Colonic mucosa (tissue), 4 donors: ENCODE data around the gene SAMD7. TPM values are rescaled to one million over a fixed set of nuclear protein-coding genes. Genes with fewer than 3 reads are reported as not detected.
A peak's percentile ranks its signal among the peaks of the same experiment; 100 is the strongest.

Source experiments
- DNase-seq: peaks from one replicate; pipeline ENCODE4 v3.0.0-alpha.2; 2020
- H3K27ac ChIP-seq: fragments of 200-600 bp; one replicate; pipeline ENCODE4 v1.8.0; 2021
- H3K27me3 ChIP-seq: fragments of 200-600 bp; one replicate; pipeline ENCODE4 v1.8.0; 2021
- H3K36me3 ChIP-seq: fragments of 200-600 bp; one replicate; pipeline ENCODE4 v1.8.0; 2021
- H3K4me1 ChIP-seq: fragments of 200-600 bp; one replicate; pipeline ENCODE4 v1.8.0; 2021; ENCODE audit warnings: mild to moderate bottlenecking
- H3K4me3 ChIP-seq: fragments of 200-600 bp; one replicate; pipeline ENCODE4 v1.8.0; 2021
- H3K9ac ChIP-seq, 2 donors: one replicate each; pipeline ENCODE4 v1.7.0; 2013; ENCODE audit warnings: control low read depth in 2 of 2, low read depth in 2 of 2, low read length in 2 of 2
- H3K9me3 ChIP-seq: fragments of 200-600 bp; one replicate; pipeline ENCODE4 v1.8.0; 2021
- CTCF ChIP-seq: fragments of 200-600 bp; IDR thresholded peaks from one replicate; pipeline ENCODE4 v1.8.0; 2022; ENCODE audit warnings: antibody characterized with exemption, mild to moderate bottlenecking
- intact Hi-C: fragments of 100-400 bp; cut with DNase I; formaldehyde crosslinking; loops from one replicate; pipeline ENCODE4 v1.14.1; 2022
- total RNA-seq, 2 donors: library from RNA; stranded (reverse); fragmentation: NEBNext Ultra II Directional in 1 of 2; extraction: Animal tissue kit (Norgen Biotek cat#: 25700) in 1 of 2; gene quantifications; one replicate each; pipeline ENCODE4 v1.2.1, GENCODE V29; 2021
- donor health status: healthy.
- donor health status: DM: no; HTN: no; CAD: no.
- donor health status: DM: no; HTN: no; CAD: no.

Gene SAMD7
- total RNA-seq, 2 donors from 2014 or later, result not detected

- Histone ChIP-seq H3K4me3 (no peak overlapping the region), H3K27ac (no peak overlapping the region), H3K4me1 (no peaks in the 10 kb centered on the region), H3K9ac (no peak overlapping the region), H3K27me3 (no peaks in the 10 kb centered on the region), H3K9me3 (no peaks in the 10 kb centered on the region), H3K36me3 (no peaks in the 10 kb centered on the region)
- no peak for TF ChIP-seq CTCF
- intact Hi-C loops, result no loop called here
- no peak for DNase-seq
These were observed 42.2 kb downstream of the SAMD7 start for GRCh38 chr3:169953462-169954141.

- Histone ChIP-seq H3K9me3 (no peaks in the 10 kb centered on the region), H3K4me1 (no peaks in the 10 kb centered on the region), H3K9ac (no peak overlapping the region), H3K27ac (no peak overlapping the region), H3K4me3 (no peak overlapping the region), H3K27me3 (no peaks in the 10 kb centered on the region), H3K36me3 (no peaks in the 10 kb centered on the region)
- TF ChIP-seq CTCF, result no peak
- intact Hi-C loops, result no loop called here
- DNase-seq, result no peak
These were observed 42.9 kb downstream of the SAMD7 start for GRCh38 chr3:169954142-169954756.

- no peak for TF ChIP-seq CTCF
- H3K27ac ChIP-seq, result no peak overlapping the region
- no peak overlapping the region for H3K4me3 ChIP-seq
- intact Hi-C loops, result no loop called here
- H3K4me1 ChIP-seq, result no peaks in the 10 kb centered on the region
- no peaks in the 10 kb centered on the region for H3K36me3 ChIP-seq
- H3K9ac ChIP-seq, result no peak overlapping the region
- H3K9me3 ChIP-seq, result no peaks in the 10 kb centered on the region
- no peak for DNase-seq
- H3K27me3 ChIP-seq, result no peaks in the 10 kb centered on the region
These were observed 44.0 kb downstream of the SAMD7 start for GRCh38 chr3:169955406-169955805.

GRCh38 chr3:169964176-169964575 is 52.8 kb downstream of the SAMD7 start:
- TF ChIP-seq CTCF, result no peak
- H3K27ac ChIP-seq, result no peak overlapping the region
- DNase-seq, result no peak
- H3K4me1 ChIP-seq, result no peaks in the 10 kb centered on the region
- no peak overlapping the region for H3K9ac ChIP-seq
- intact Hi-C loops, result loop anchor here (5.0 kb wide), 1 partner anchor 102 kb away; no protein-coding TSS in a partner anchor
- H3K36me3 ChIP-seq, result no peaks in the 10 kb centered on the region
- no peaks in the 10 kb centered on the region for H3K27me3 ChIP-seq
- no peaks in the 10 kb centered on the region for H3K9me3 ChIP-seq
- H3K4me3 ChIP-seq, result no peak overlapping the region

- intact Hi-C loops, result no loop called here
- peak overlapping the region; percentile 91 for H3K27ac ChIP-seq
These were observed 54.4 kb downstream of the SAMD7 start for GRCh38 chr3:169965562-169966427.

More at GRCh38 chr3:169965562-169966427, 54.4 kb downstream of the SAMD7 start:
- Histone ChIP-seq H3K9ac (peak overlapping the region; percentile 81 to 98), H3K4me3 (peak overlapping the region; percentile 79), H3K36me3 (no peaks in the 10 kb centered on the region), H3K27me3 (no peaks in the 10 kb centered on the region), H3K4me1 (peaks cover 4% of the 10 kb centered on the region), H3K9me3 (no peaks in the 10 kb centered on the region)
- no peak for TF ChIP-seq CTCF
- DNase-seq, result peak; percentile 22
